HCT116 (cell line): ENCODE results near the gene REXO4.
"Not testable (repeated sequence)": the region's sequence is repeated elsewhere in the genome, so short reads cannot be mapped to it uniquely, and the experiment has no call there.

ENCODE experiments used
- CEBPB ChIP-seq: IDR thresholded peaks from 2 replicates; pipeline ENCODE4 v1.6.1; 2012; ENCODE audit warnings: low read depth
- EZH2 ChIP-seq: fragments of 200-600 bp; sonication (generic); IDR thresholded peaks from 2 replicates; pipeline ENCODE4 v1.6.1; 2017; ENCODE audit warnings: antibody characterized with exemption, mixed run types
- EZH2phosphoT487 ChIP-seq: fragments of 200-600 bp; IDR thresholded peaks from 2 replicates; pipeline ENCODE4 v1.6.1; 2018; ENCODE audit warnings: antibody characterized with exemption, borderline replicate concordance
- POLR2A ChIP-seq: IDR thresholded peaks from 2 replicates; pipeline ENCODE4 v1.7.0; 2011; ENCODE audit warnings: borderline replicate concordance; ENCODE audit not compliant: insufficient read depth, insufficient read length; ENCODE audit errors: extremely low read depth
- RAD21 ChIP-seq: IDR thresholded peaks from 2 replicates; pipeline ENCODE4 v1.6.1; 2012; ENCODE audit warnings: low read depth, mild to moderate bottlenecking
- SP1 ChIP-seq: IDR thresholded peaks from 2 replicates; pipeline ENCODE4 v1.6.1; 2012; ENCODE audit warnings: low read depth
- TF ChIP-seq, protein P1 (sequence below), 3 experiments: fragments of 200-600 bp in 1 of 3; sonication (generic) in 1 of 3; IDR thresholded peaks in 2 of 3; conservative IDR thresholded peaks in 1 of 3; 2 replicates each; pipeline ENCODE4 v1.5.1; 2012 to 2017; ENCODE audit warnings: low read depth in 2 of 3, low read length in 2 of 3, antibody characterized with exemption in 1 of 3, borderline replicate concordance in 1 of 3, control low read depth in 1 of 3, mild to moderate bottlenecking in 1 of 3, mixed read lengths in 1 of 3, mixed run types in 1 of 3, moderate library complexity in 1 of 3; ENCODE audit not compliant: insufficient read depth in 1 of 3
- TF ChIP-seq, protein P2 (sequence below): IDR thresholded peaks from 2 replicates; pipeline ENCODE4 v1.6.1; 2011; ENCODE audit warnings: mild to moderate bottlenecking, low read length, moderate library complexity; ENCODE audit not compliant: insufficient replicate concordance; ENCODE audit errors: extremely low read depth
- TF ChIP-seq, protein P3 (sequence below): IDR thresholded peaks from 2 replicates; pipeline ENCODE4 v1.6.1; 2012; ENCODE audit warnings: low read depth

DNA sequence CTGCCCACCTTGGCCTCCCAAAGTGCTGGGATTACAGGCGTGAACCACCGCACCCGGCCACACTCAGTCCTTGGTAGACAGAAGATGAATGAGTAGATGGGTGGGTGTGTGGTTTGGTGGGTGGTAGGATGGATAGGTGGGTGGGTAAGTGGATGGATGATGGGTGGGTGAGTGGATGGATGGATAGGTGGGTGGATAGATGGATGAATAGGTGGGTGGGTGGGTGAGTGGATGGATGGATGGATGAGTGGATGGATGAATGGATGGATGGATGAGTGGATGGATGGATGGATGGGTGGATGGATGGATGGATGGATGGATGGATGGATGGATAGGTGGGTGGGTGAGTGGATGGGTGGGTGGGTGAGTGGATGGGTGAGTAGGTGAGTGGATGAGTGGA lies 25.5 kb downstream of the REXO4 start:
- TF ChIP-seq, protein P1, sequence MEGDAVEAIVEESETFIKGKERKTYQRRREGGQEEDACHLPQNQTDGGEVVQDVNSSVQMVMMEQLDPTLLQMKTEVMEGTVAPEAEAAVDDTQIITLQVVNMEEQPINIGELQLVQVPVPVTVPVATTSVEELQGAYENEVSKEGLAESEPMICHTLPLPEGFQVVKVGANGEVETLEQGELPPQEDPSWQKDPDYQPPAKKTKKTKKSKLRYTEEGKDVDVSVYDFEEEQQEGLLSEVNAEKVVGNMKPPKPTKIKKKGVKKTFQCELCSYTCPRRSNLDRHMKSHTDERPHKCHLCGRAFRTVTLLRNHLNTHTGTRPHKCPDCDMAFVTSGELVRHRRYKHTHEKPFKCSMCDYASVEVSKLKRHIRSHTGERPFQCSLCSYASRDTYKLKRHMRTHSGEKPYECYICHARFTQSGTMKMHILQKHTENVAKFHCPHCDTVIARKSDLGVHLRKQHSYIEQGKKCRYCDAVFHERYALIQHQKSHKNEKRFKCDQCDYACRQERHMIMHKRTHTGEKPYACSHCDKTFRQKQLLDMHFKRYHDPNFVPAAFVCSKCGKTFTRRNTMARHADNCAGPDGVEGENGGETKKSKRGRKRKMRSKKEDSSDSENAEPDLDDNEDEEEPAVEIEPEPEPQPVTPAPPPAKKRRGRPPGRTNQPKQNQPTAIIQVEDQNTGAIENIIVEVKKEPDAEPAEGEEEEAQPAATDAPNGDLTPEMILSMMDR (IDR thresholded peaks at IDR 0.05 in 2 of 3, conservative IDR thresholded peaks at IDR 0.05 in 1 of 3; ENCODE audit: borderline replicate concordance in 1 of 3, insufficient read depth in 1 of 3, low read depth in 2 of 3, low read length in 2 of 3): not testable (repeated sequence)
- TF ChIP-seq RAD21, POLR2A, EZH2, SP1, CEBPB, EZH2phosphoT487: not testable (repeated sequence)
- TF ChIP-seq, protein P2, sequence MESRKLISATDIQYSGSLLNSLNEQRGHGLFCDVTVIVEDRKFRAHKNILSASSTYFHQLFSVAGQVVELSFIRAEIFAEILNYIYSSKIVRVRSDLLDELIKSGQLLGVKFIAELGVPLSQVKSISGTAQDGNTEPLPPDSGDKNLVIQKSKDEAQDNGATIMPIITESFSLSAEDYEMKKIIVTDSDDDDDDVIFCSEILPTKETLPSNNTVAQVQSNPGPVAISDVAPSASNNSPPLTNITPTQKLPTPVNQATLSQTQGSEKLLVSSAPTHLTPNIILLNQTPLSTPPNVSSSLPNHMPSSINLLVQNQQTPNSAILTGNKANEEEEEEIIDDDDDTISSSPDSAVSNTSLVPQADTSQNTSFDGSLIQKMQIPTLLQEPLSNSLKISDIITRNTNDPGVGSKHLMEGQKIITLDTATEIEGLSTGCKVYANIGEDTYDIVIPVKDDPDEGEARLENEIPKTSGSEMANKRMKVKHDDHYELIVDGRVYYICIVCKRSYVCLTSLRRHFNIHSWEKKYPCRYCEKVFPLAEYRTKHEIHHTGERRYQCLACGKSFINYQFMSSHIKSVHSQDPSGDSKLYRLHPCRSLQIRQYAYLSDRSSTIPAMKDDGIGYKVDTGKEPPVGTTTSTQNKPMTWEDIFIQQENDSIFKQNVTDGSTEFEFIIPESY: not testable (repeated sequence)
- TF ChIP-seq, protein P3, sequence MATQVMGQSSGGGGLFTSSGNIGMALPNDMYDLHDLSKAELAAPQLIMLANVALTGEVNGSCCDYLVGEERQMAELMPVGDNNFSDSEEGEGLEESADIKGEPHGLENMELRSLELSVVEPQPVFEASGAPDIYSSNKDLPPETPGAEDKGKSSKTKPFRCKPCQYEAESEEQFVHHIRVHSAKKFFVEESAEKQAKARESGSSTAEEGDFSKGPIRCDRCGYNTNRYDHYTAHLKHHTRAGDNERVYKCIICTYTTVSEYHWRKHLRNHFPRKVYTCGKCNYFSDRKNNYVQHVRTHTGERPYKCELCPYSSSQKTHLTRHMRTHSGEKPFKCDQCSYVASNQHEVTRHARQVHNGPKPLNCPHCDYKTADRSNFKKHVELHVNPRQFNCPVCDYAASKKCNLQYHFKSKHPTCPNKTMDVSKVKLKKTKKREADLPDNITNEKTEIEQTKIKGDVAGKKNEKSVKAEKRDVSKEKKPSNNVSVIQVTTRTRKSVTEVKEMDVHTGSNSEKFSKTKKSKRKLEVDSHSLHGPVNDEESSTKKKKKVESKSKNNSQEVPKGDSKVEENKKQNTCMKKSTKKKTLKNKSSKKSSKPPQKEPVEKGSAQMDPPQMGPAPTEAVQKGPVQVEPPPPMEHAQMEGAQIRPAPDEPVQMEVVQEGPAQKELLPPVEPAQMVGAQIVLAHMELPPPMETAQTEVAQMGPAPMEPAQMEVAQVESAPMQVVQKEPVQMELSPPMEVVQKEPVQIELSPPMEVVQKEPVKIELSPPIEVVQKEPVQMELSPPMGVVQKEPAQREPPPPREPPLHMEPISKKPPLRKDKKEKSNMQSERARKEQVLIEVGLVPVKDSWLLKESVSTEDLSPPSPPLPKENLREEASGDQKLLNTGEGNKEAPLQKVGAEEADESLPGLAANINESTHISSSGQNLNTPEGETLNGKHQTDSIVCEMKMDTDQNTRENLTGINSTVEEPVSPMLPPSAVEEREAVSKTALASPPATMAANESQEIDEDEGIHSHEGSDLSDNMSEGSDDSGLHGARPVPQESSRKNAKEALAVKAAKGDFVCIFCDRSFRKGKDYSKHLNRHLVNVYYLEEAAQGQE: not testable (repeated sequence)
